Measurements from ENCODE around the gene LDLRAD4.

GRCh38 chr18:13332874-13333273 is 114.3 kb downstream of the LDLRAD4 start:
- TF ChIP-seq POLR2A (IDR thresholded peaks at IDR 0.05): no peak
- no peak for TF ChIP-seq CTCF (IDR thresholded peaks at IDR 0.05)
